Activated naive CD8-positive, alpha-beta T cell treated with anti-CD3 and anti-CD28 coated beads for 36 hours (primary cell): ENCODE data around the gene ZSWIM6. TPM values are rescaled to one million over a fixed set of nuclear protein-coding genes. Genes with fewer than 3 reads are reported as not detected.

Experiments
- DNase-seq: peaks from one replicate; pipeline ENCODE4 v3.0.0; 2021
- H3K27ac Mint-ChIP-seq: one replicate; pipeline ENCODE4 v1.8.0; 2022; ENCODE audit warnings: mild to moderate bottlenecking, moderate library complexity, mixed read lengths
- H3K27me3 Mint-ChIP-seq: one replicate; pipeline ENCODE4 v1.8.0; 2022; ENCODE audit warnings: mild to moderate bottlenecking, mixed read lengths
- H3K36me3 Mint-ChIP-seq: one replicate; pipeline ENCODE4 v1.8.0; 2021; ENCODE audit warnings: mild to moderate bottlenecking, mixed read lengths
- H3K4me1 Mint-ChIP-seq: one replicate; pipeline ENCODE4 v1.8.0; 2021; ENCODE audit warnings: mixed read lengths
- H3K4me3 Mint-ChIP-seq: one replicate; pipeline ENCODE4 v1.8.0; 2022; ENCODE audit warnings: mild to moderate bottlenecking, moderate library complexity, mixed read lengths
- H3K9me3 Mint-ChIP-seq: one replicate; pipeline ENCODE4 v1.8.0; 2022; ENCODE audit warnings: mixed read lengths
- total RNA-seq, 2 experiments: library from RNA; stranded (reverse); gene quantifications; one replicate each; pipeline ENCODE4 v1.2.3, GENCODE V29; 2021

ZSWIM6 gene
- total RNA-seq, 2 experiments from 2014 or later: 3.0 to 3.2 TPM

- H3K4me1 Mint-ChIP-seq: peaks cover 29% of the 10 kb centered on the region
- no peak overlapping the region for H3K27ac Mint-ChIP-seq
- H3K9me3 Mint-ChIP-seq: peaks cover 4% of the 10 kb centered on the region
- no peaks in the 10 kb centered on the region for H3K27me3 Mint-ChIP-seq
- H3K4me3 Mint-ChIP-seq: no peak overlapping the region
- no peak for DNase-seq
- H3K36me3 Mint-ChIP-seq: no peaks in the 10 kb centered on the region
These were observed 135.9 kb downstream of the ZSWIM6 start for GRCh38 chr5:61467766-61468482.

GRCh38 chr5:61468483-61468865, 136.4 kb downstream of the ZSWIM6 start:
- no peak for DNase-seq
- H3K27me3 Mint-ChIP-seq: no peaks in the 10 kb centered on the region
- no peak overlapping the region for H3K4me3 Mint-ChIP-seq
- peaks cover 4% of the 10 kb centered on the region for H3K9me3 Mint-ChIP-seq
- H3K4me1 Mint-ChIP-seq: peaks cover 29% of the 10 kb centered on the region
- no peak overlapping the region for H3K27ac Mint-ChIP-seq
- no peaks in the 10 kb centered on the region for H3K36me3 Mint-ChIP-seq

GRCh38 chr5:61471352-61471751, 139.3 kb downstream of the ZSWIM6 start:
- Mint-ChIP-seq H3K4me3 (no peak overlapping the region), H3K27me3 (no peaks in the 10 kb centered on the region), H3K27ac (no peak overlapping the region), H3K9me3 (peaks cover 4% of the 10 kb centered on the region), H3K36me3 (peaks cover 2% of the 10 kb centered on the region), H3K4me1 (peaks cover 22% of the 10 kb centered on the region)
- DNase-seq: no peak

- H3K36me3 Mint-ChIP-seq: peaks cover 2% of the 10 kb centered on the region
- no peak for DNase-seq
- no peaks in the 10 kb centered on the region for H3K27me3 Mint-ChIP-seq
- no peak overlapping the region for H3K27ac Mint-ChIP-seq
- no peak overlapping the region for H3K4me3 Mint-ChIP-seq
- peaks cover 4% of the 10 kb centered on the region for H3K9me3 Mint-ChIP-seq
- H3K4me1 Mint-ChIP-seq: peaks cover 23% of the 10 kb centered on the region
These were observed 140.3 kb downstream of the ZSWIM6 start for GRCh38 chr5:61472172-61472958.

GRCh38 chr5:61474746-61475145, 142.7 kb downstream of the ZSWIM6 start:
- Mint-ChIP-seq H3K27ac (no peak overlapping the region), H3K36me3 (peaks cover 11% of the 10 kb centered on the region), H3K4me3 (no peak overlapping the region), H3K27me3 (no peaks in the 10 kb centered on the region), H3K4me1 (peaks cover 20% of the 10 kb centered on the region), H3K9me3 (peaks cover 4% of the 10 kb centered on the region)
- DNase-seq: no peak

GRCh38 chr5:61477788-61478187, 145.7 kb downstream of the ZSWIM6 start:
- no peak for DNase-seq
- no peak overlapping the region for H3K4me3 Mint-ChIP-seq
- no peaks in the 10 kb centered on the region for H3K27me3 Mint-ChIP-seq
- no peak overlapping the region for H3K27ac Mint-ChIP-seq
- peaks cover 4% of the 10 kb centered on the region for H3K4me1 Mint-ChIP-seq
- H3K36me3 Mint-ChIP-seq: peaks cover 14% of the 10 kb centered on the region
- no peaks in the 10 kb centered on the region for H3K9me3 Mint-ChIP-seq

- Mint-ChIP-seq H3K4me1 (peaks cover 2% of the 10 kb centered on the region), H3K9me3 (no peaks in the 10 kb centered on the region), H3K27me3 (no peaks in the 10 kb centered on the region), H3K27ac (no peak overlapping the region), H3K36me3 (peaks cover 22% of the 10 kb centered on the region), H3K4me3 (no peak overlapping the region)
- no peak for DNase-seq
These were observed 148.0 kb downstream of the ZSWIM6 start for GRCh38 chr5:61479850-61480614.

GRCh38 chr5:61482980-61483379, 150.9 kb downstream of the ZSWIM6 start:
- Mint-ChIP-seq H3K9me3 (peaks cover 7% of the 10 kb centered on the region), H3K27me3 (no peaks in the 10 kb centered on the region), H3K4me1 (peaks cover 2% of the 10 kb centered on the region), H3K4me3 (no peak overlapping the region), H3K36me3 (peaks cover 29% of the 10 kb centered on the region), H3K27ac (no peak overlapping the region)
- no peak for DNase-seq

GRCh38 chr5:61486476-61486875, 154.4 kb downstream of the ZSWIM6 start:
- no peak overlapping the region for H3K27ac Mint-ChIP-seq
- no peak overlapping the region for H3K4me3 Mint-ChIP-seq
- no peak for DNase-seq
- H3K9me3 Mint-ChIP-seq: peaks cover 13% of the 10 kb centered on the region
- no peaks in the 10 kb centered on the region for H3K27me3 Mint-ChIP-seq
- peaks cover 4% of the 10 kb centered on the region for H3K4me1 Mint-ChIP-seq
- H3K36me3 Mint-ChIP-seq: peaks cover 31% of the 10 kb centered on the region

- no peak for DNase-seq
- Mint-ChIP-seq H3K4me3 (no peak overlapping the region), H3K4me1 (peaks cover 4% of the 10 kb centered on the region), H3K27me3 (no peaks in the 10 kb centered on the region), H3K27ac (no peak overlapping the region), H3K36me3 (peaks cover 25% of the 10 kb centered on the region), H3K9me3 (peaks cover 13% of the 10 kb centered on the region)
These were observed 157.5 kb downstream of the ZSWIM6 start for GRCh38 chr5:61489574-61489973.

GRCh38 chr5:61491861-61492260, 159.8 kb downstream of the ZSWIM6 start:
- Mint-ChIP-seq H3K4me1 (peaks cover 2% of the 10 kb centered on the region), H3K4me3 (no peak overlapping the region), H3K36me3 (peaks cover 17% of the 10 kb centered on the region), H3K27me3 (no peaks in the 10 kb centered on the region), H3K27ac (no peak overlapping the region), H3K9me3 (peaks cover 9% of the 10 kb centered on the region)
- DNase-seq: no peak

- Mint-ChIP-seq H3K36me3 (peaks cover 6% of the 10 kb centered on the region), H3K27me3 (no peaks in the 10 kb centered on the region), H3K27ac (no peak overlapping the region), H3K9me3 (no peaks in the 10 kb centered on the region), H3K4me1 (peaks cover 1% of the 10 kb centered on the region), H3K4me3 (no peak overlapping the region)
- no peak for DNase-seq
These were observed 161.9 kb downstream of the ZSWIM6 start for GRCh38 chr5:61493973-61494372.

GRCh38 chr5:61496446-61496845, 164.4 kb downstream of the ZSWIM6 start:
- DNase-seq: no peak
- Mint-ChIP-seq H3K9me3 (no peaks in the 10 kb centered on the region), H3K4me1 (peaks cover 2% of the 10 kb centered on the region), H3K4me3 (no peak overlapping the region), H3K27ac (no peak overlapping the region), H3K36me3 (peaks cover 5% of the 10 kb centered on the region), H3K27me3 (no peaks in the 10 kb centered on the region)

- DNase-seq: no peak
- H3K4me1 Mint-ChIP-seq: peaks cover 2% of the 10 kb centered on the region
- H3K27me3 Mint-ChIP-seq: no peaks in the 10 kb centered on the region
- no peaks in the 10 kb centered on the region for H3K9me3 Mint-ChIP-seq
- H3K27ac Mint-ChIP-seq: no peak overlapping the region
- H3K36me3 Mint-ChIP-seq: peaks cover 6% of the 10 kb centered on the region
- H3K4me3 Mint-ChIP-seq: no peak overlapping the region
These were observed 164.8 kb downstream of the ZSWIM6 start for GRCh38 chr5:61496860-61497259.

GRCh38 chr5:61498121-61498520, 166.1 kb downstream of the ZSWIM6 start:
- H3K9me3 Mint-ChIP-seq: no peaks in the 10 kb centered on the region
- H3K4me1 Mint-ChIP-seq: peaks cover 2% of the 10 kb centered on the region
- DNase-seq: no peak
- H3K36me3 Mint-ChIP-seq: peaks cover 7% of the 10 kb centered on the region
- H3K4me3 Mint-ChIP-seq: no peak overlapping the region
- H3K27ac Mint-ChIP-seq: no peak overlapping the region
- no peaks in the 10 kb centered on the region for H3K27me3 Mint-ChIP-seq
